Heart left ventricle (tissue), 16 donors: ENCODE measurements around the gene NOSTRIN. TPM values are rescaled to one million over a fixed set of nuclear protein-coding genes. Genes with fewer than 3 reads are reported as not detected.

Source experiments
- ATAC-seq, 4 donors: fragments of 200-7000 bp; cut with Tn5 transposase; one replicate each; pipeline ENCODE4 v1.9.1; 2020 to 2022; ENCODE audit warnings: moderate library complexity in 4 of 4, mild to moderate bottlenecking in 3 of 4, moderate number of reproducible peaks in 1 of 4
- DNase-seq, 5 donors: peaks; one replicate each; pipeline ENCODE4 v3.0.0-alpha.2; 2020
- H3K27ac ChIP-seq, 12 donors: fragments of 200-600 bp; sonication (generic) in 4 of 12; one replicate each; pipeline versions ENCODE4 v1.5.0 to v1.8.0; 2016 to 2022; ENCODE audit warnings: mild to moderate bottlenecking in 2 of 12
- H3K27me3 ChIP-seq, 9 donors: fragments of 200-600 bp; sonication (generic) in 2 of 9; one replicate each; pipeline versions ENCODE4 v1.5.1 to v1.8.0; 2016 to 2022; ENCODE audit warnings: mild to moderate bottlenecking in 3 of 9
- H3K36me3 ChIP-seq, 9 donors: fragments of 200-600 bp; sonication (generic) in 2 of 9; one replicate each; pipeline versions ENCODE4 v1.5.0 to v1.8.0; 2018 to 2022; ENCODE audit warnings: mild to moderate bottlenecking in 2 of 9
- H3K4me1 ChIP-seq, 12 donors: fragments of 200-600 bp; sonication (generic) in 4 of 12; one replicate each; pipeline versions ENCODE4 v1.5.0 to v1.8.0; 2016 to 2022; ENCODE audit warnings: mild to moderate bottlenecking in 3 of 12
- H3K4me3 ChIP-seq, 12 donors: fragments of 200-600 bp; sonication (generic) in 4 of 12; one replicate each; pipeline versions ENCODE4 v1.5.0 to v1.8.0; 2017 to 2022; ENCODE audit warnings: mild to moderate bottlenecking in 9 of 12, moderate library complexity in 4 of 12
- H3K9me3 ChIP-seq, 12 donors: fragments of 200-600 bp; sonication (generic) in 4 of 12; one replicate each; pipeline versions ENCODE4 v1.5.0 to v1.8.0; 2016 to 2022; ENCODE audit warnings: mild to moderate bottlenecking in 1 of 12
- POLR2A ChIP-seq, 2 donors: fragments of 450-650 bp; IDR thresholded peaks; one replicate each; pipeline ENCODE4 v1.6.1; 2017; ENCODE audit warnings: antibody characterized with exemption in 2 of 2, mild to moderate bottlenecking in 2 of 2, moderate library complexity in 2 of 2
- WGBS, 4 donors: extraction: QIAGEN DNeasy Blood & Tissue Kit in 2 of 4; methylation state at CpG; one replicate each; pipeline versions ENCODE4 v1.1.5 to v1.1.7; 2013 to 2018; 5-methylcytosine and 5-hydroxymethylcytosine counted together
- intact Hi-C, 10 donors: fragments of 100-400 bp; cut with DNase I; formaldehyde crosslinking; loops; one replicate each; pipeline versions ENCODE4 v1.11.1 to v1.14.2; 2022
- polyA plus RNA-seq, 2 donors: library from polyadenylated mRNA; stranded (reverse); fragments of 200-250 nt; gene quantifications; one replicate each; pipeline ENCODE4 v1.2.3, GENCODE V29; 2013
- total RNA-seq, 9 donors: library from RNA; depleted of rRNA in 2 of 9; stranded (reverse); fragments of >200 nt in 2 of 9; fragmentation: NEBNext Ultra II Directional in 3 of 9; extraction: Animal tissue kit (Norgen Biotek cat#: 25700) in 3 of 9; gene quantifications; one replicate each; pipeline versions ENCODE4 v1.1.0 to v1.2.4, GENCODE V29; 2016 to 2023
- TF ChIP-seq, protein P1 (sequence below), 12 donors: fragments of 200-600 bp; sonication (generic) in 4 of 12; IDR thresholded peaks; one replicate each; pipeline versions ENCODE4 v1.5.0 to v1.8.0; 2018 to 2022; ENCODE audit warnings: antibody characterized with exemption in 12 of 12, mild to moderate bottlenecking in 5 of 12
- donor health status: ischemic (EF 13 %, LVEDD 7.1; RV severe dilation, severe dysfunction).
- donor health status: healthy with polysubstance abuse.
- donor health status: DM: no; HTN: yes; CAD: no.
- donor health status: DM: no; HTN: no; CAD: no.
- donor health status: ischemic (EF 25% LVEDD 6.9; RV normal size, moderate dysfunction).
- donor health status: ischemic (EF 25% LVEDD 5.7; RV mildly dilated, moderate dysfunction).
- donor health status: healthy.
- donor health status: DM: yes; HTN: yes; CAD: no.
- donor health status: ischemic (EF 35%, LVEDD 5.7; RV mildly dilated, moderate dysfunction).
- donor health status: nonischemic (EF 11% LVEDD 7.7; RV severe dilation, severe dysfunction).
- donor health status: DM: yes; HTN: yes; CAD: no.
- donor health status: PGD.
- donor health status: ischemic (EF 29% LVEDD 5.4; RV normal size, mild dysfunction).
- donor health status: nonischemic (EF 23%, LVEDD 6.1; RV moderate dilation, normal function).

The NOSTRIN gene
- total and polyA plus RNA-seq, 11 donors = 8.2 to 19.1 (median 10.1) TPM

- no peak for ATAC-seq
Measured at GRCh38 chr2:168825126-168825525, 22.7 kb downstream of the NOSTRIN start.

GRCh38 chr2:168830958-168831357, 28.5 kb downstream of the NOSTRIN start:
- no peak overlapping the region for H3K4me3 ChIP-seq
- intact Hi-C loops = no loop called here
- no peaks in the 10 kb centered on the region for H3K27me3 ChIP-seq
- H3K36me3 ChIP-seq = peaks cover 0 to 87% (median 25%) of the 10 kb centered on the region in 9 donors
- DNase-seq = no peak
- peaks cover 0 to 10% (median 3%) of the 10 kb centered on the region in 12 donors for H3K9me3 ChIP-seq
- no peak for ATAC-seq
- no peak for TF ChIP-seq POLR2A (IDR thresholded peaks at IDR 0.05)
- TF ChIP-seq, protein P1, sequence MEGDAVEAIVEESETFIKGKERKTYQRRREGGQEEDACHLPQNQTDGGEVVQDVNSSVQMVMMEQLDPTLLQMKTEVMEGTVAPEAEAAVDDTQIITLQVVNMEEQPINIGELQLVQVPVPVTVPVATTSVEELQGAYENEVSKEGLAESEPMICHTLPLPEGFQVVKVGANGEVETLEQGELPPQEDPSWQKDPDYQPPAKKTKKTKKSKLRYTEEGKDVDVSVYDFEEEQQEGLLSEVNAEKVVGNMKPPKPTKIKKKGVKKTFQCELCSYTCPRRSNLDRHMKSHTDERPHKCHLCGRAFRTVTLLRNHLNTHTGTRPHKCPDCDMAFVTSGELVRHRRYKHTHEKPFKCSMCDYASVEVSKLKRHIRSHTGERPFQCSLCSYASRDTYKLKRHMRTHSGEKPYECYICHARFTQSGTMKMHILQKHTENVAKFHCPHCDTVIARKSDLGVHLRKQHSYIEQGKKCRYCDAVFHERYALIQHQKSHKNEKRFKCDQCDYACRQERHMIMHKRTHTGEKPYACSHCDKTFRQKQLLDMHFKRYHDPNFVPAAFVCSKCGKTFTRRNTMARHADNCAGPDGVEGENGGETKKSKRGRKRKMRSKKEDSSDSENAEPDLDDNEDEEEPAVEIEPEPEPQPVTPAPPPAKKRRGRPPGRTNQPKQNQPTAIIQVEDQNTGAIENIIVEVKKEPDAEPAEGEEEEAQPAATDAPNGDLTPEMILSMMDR (IDR thresholded peaks at IDR 0.05) = no peak
- H3K4me1 ChIP-seq = no peaks in the 10 kb centered on the region
- H3K27ac ChIP-seq = no peak overlapping the region

More at GRCh38 chr2:168825126-168825525, 22.7 kb downstream of the NOSTRIN start:
- intact Hi-C loops = no loop called here
- H3K27ac ChIP-seq = no peak overlapping the region
- peaks cover 0 to 41% (median 9%) of the 10 kb centered on the region in 9 donors for H3K36me3 ChIP-seq
- no peaks in the 10 kb centered on the region for H3K27me3 ChIP-seq
- H3K4me1 ChIP-seq = peaks cover 0 to 10% (median 0%) of the 10 kb centered on the region in 12 donors
- no peaks in the 10 kb centered on the region for H3K9me3 ChIP-seq
- TF ChIP-seq, protein P1 (IDR thresholded peaks at IDR 0.05) = no peak
- DNase-seq = no peak
- no peak overlapping the region for H3K4me3 ChIP-seq

GRCh38 chr2:168831662-168832061, 29.2 kb downstream of the NOSTRIN start:
- Histone ChIP-seq H3K9me3 (peaks cover 0 to 10% (median 3%) of the 10 kb centered on the region in 12 donors), H3K4me3 (no peak overlapping the region), H3K27me3 (no peaks in the 10 kb centered on the region), H3K4me1 (no peaks in the 10 kb centered on the region), H3K27ac (no peak overlapping the region), H3K36me3 (peaks cover 0 to 91% (median 31%) of the 10 kb centered on the region in 9 donors)
- DNase-seq = no peak
- intact Hi-C loops = no loop called here
- no peak for ATAC-seq
- TF ChIP-seq, protein P1 (IDR thresholded peaks at IDR 0.05) = no peak
- TF ChIP-seq POLR2A (IDR thresholded peaks at IDR 0.05) = no peak

GRCh38 chr2:168835969-168836368, 33.5 kb downstream of the NOSTRIN start:
- Histone ChIP-seq H3K4me1 (no peaks in the 10 kb centered on the region), H3K36me3 (peaks cover 0 to 89% (median 26%) of the 10 kb centered on the region in 9 donors), H3K27me3 (no peaks in the 10 kb centered on the region), H3K9me3 (peaks cover 0 to 5% (median under 1%) of the 10 kb centered on the region in 12 donors), H3K4me3 (no peak overlapping the region), H3K27ac (no peak overlapping the region)
- no peak for DNase-seq
- 95 to 99% (median 97%) methylated on average over 2 of the region's 2 CpGs for WGBS, 4 donors
- intact Hi-C loops = no loop called here
- ATAC-seq = no peak
- TF ChIP-seq, protein P1 (IDR thresholded peaks at IDR 0.05) = no peak
